RWPE2 (cell line): ENCODE measurements around the gene AFG1L.
"Not testable (repeated sequence)": the region's sequence is repeated elsewhere in the genome, so short reads cannot be mapped to it uniquely, and the experiment has no call there.

Experiments
- ATAC-seq: fragments of 200-7000 bp; cut with Tn5 transposase; 3 replicates; pipeline ENCODE4 v1.9.1; 2021; ENCODE audit warnings: low read depth
- DNase-seq: peaks from one replicate; pipeline ENCODE4 v3.0.0-alpha.2; 2020; ENCODE audit warnings: low spot score
- H3K27ac ChIP-seq: fragments of 450-650 bp; 2 replicates; pipeline ENCODE4 v1.5.1; 2017; ENCODE audit warnings: mild to moderate bottlenecking; ENCODE audit not compliant: poor library complexity, severe bottlenecking
- H3K27me3 ChIP-seq: fragments of 250-450 bp; sonication (Bioruptor Pico); 2 replicates; pipeline ENCODE4 v1.5.1; 2021; ENCODE audit warnings: mild to moderate bottlenecking, moderate library complexity; ENCODE audit not compliant: insufficient read depth, poor library complexity, severe bottlenecking
- H3K36me3 ChIP-seq: fragments of 250-450 bp; sonication (Bioruptor Pico); 2 replicates; pipeline ENCODE4 v1.5.1; 2020; ENCODE audit warnings: low read depth, mild to moderate bottlenecking, moderate library complexity
- H3K4me1 ChIP-seq: fragments of 250-450 bp; sonication (Bioruptor Pico); 2 replicates; pipeline ENCODE4 v1.5.1; 2021; ENCODE audit warnings: mild to moderate bottlenecking, moderate library complexity; ENCODE audit not compliant: insufficient read depth, poor library complexity, severe bottlenecking
- H3K4me3 ChIP-seq: fragments of 250-450 bp; sonication (Bioruptor Pico); 2 replicates; pipeline ENCODE4 v1.5.1; 2021; ENCODE audit warnings: mild to moderate bottlenecking, moderate library complexity; ENCODE audit not compliant: severe bottlenecking
- H3K9me3 ChIP-seq: fragments of 250-450 bp; sonication (Bioruptor Pico); 2 replicates; pipeline ENCODE4 v1.5.1; 2021; ENCODE audit warnings: mild to moderate bottlenecking, moderate library complexity; ENCODE audit not compliant: severe bottlenecking
- CTCF ChIP-seq: fragments of 450-650 bp; IDR thresholded peaks from one replicate; pipeline ENCODE4 v1.5.1; 2017; ENCODE audit warnings: mild to moderate bottlenecking, moderate library complexity; ENCODE audit not compliant: poor library complexity, severe bottlenecking

Gene AFG1L

GRCh38 chr6:108309844-108310243, 15.0 kb downstream of the AFG1L start:
- TF ChIP-seq CTCF: no peak
- DNase-seq: no peak
- peaks cover 9% of the 10 kb centered on the region for H3K4me1 ChIP-seq

GRCh38 chr6:108312605-108313004, 17.8 kb downstream of the AFG1L start:
- H3K27ac ChIP-seq: no peak overlapping the region
- H3K4me3 ChIP-seq: no peak overlapping the region
- ATAC-seq: no peak
- H3K4me1 ChIP-seq: peaks cover 9% of the 10 kb centered on the region
- no peaks in the 10 kb centered on the region for H3K36me3 ChIP-seq
- DNase-seq: no peak
- no peaks in the 10 kb centered on the region for H3K9me3 ChIP-seq
- H3K27me3 ChIP-seq: no peaks in the 10 kb centered on the region
- no peak for TF ChIP-seq CTCF

More at GRCh38 chr6:108309844-108310243, 15.0 kb downstream of the AFG1L start:
- Histone ChIP-seq H3K36me3 (no peaks in the 10 kb centered on the region), H3K9me3 (no peaks in the 10 kb centered on the region), H3K27me3 (no peaks in the 10 kb centered on the region), H3K4me3 (no peak overlapping the region), H3K27ac (no peak overlapping the region)
- no peak for ATAC-seq

GRCh38 chr6:108321253-108321747, 26.4 kb downstream of the AFG1L start:
- 0 out of 2 replicates have a peak, but pooled peaks cover 2% of the 10 kb centered on the region for H3K36me3 ChIP-seq
- TF ChIP-seq CTCF: no peak
- H3K4me1 ChIP-seq: peaks cover 3% of the 10 kb centered on the region
- H3K27ac ChIP-seq: no peak overlapping the region
- H3K27me3 ChIP-seq: no peaks in the 10 kb centered on the region
- 0 out of 3 replicates have a peak, but pooled peaks have one; percentile 42 for ATAC-seq
- H3K4me3 ChIP-seq: no peak overlapping the region
- DNase-seq: no peak
- no peaks in the 10 kb centered on the region for H3K9me3 ChIP-seq

GRCh38 chr6:108322728-108323127, 27.9 kb downstream of the AFG1L start:
- Histone ChIP-seq H3K4me3 (no peak overlapping the region), H3K27ac (no peak overlapping the region), H3K27me3 (no peaks in the 10 kb centered on the region), H3K36me3 (0 out of 2 replicates have a peak, but pooled peaks cover 3% of the 10 kb centered on the region), H3K9me3 (no peaks in the 10 kb centered on the region), H3K4me1 (peaks cover 3% of the 10 kb centered on the region)
- no peak for ATAC-seq
- DNase-seq: no peak
- TF ChIP-seq CTCF: no peak

- no peak overlapping the region for H3K27ac ChIP-seq
- no peak for ATAC-seq
- no peaks in the 10 kb centered on the region for H3K27me3 ChIP-seq
Measured at GRCh38 chr6:108323710-108324466, 29.0 kb downstream of the AFG1L start.

GRCh38 chr6:108330221-108330785, 35.4 kb downstream of the AFG1L start:
- not testable (repeated sequence) for H3K4me1 ChIP-seq, H3K36me3 ChIP-seq, DNase-seq, H3K4me3 ChIP-seq, H3K27me3 ChIP-seq, H3K27ac ChIP-seq, H3K9me3 ChIP-seq, ATAC-seq

More at GRCh38 chr6:108323710-108324466, 29.0 kb downstream of the AFG1L start:
- peaks cover 3% of the 10 kb centered on the region for H3K4me1 ChIP-seq
- 0 out of 2 replicates have a peak, but pooled peaks cover 3% of the 10 kb centered on the region for H3K36me3 ChIP-seq
- H3K9me3 ChIP-seq: no peaks in the 10 kb centered on the region
- DNase-seq: no peak
- H3K4me3 ChIP-seq: no peak overlapping the region
- no peak for TF ChIP-seq CTCF
